ENCODE data around the gene ADAR. TPM values are rescaled to one million over a fixed set of nuclear protein-coding genes. Genes with fewer than 3 reads are reported as not detected.

Gene ADAR
- total and polyA plus RNA-seq, 2 of the 8 experiments (the other 6 are each of a cell fraction or from before 2014, with no cell fraction given), result 125 to 242 TPM

DNA sequence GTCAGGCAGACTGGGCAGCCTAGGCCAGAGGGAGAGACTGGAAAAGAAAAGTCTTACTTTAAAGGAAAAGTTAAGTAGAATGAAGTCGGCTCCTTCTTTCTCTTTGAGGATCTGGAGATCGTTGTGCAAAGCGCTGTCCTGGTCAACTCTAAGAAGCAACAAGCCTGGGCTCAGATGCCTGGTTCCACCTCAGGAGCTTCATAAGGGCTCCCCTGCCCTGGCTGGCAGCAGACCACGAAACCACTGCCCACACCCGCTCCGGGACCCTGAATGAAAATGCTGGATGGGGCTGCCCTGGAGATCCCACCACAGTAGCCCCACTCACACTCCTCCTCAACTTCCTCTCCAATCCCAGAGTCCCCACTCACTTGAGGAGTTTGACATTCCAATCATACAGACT is 56.0 kb downstream of the ADAR start:
- no peak for FAIRE-seq
- TF ChIP-seq RNF2 (IDR thresholded peaks at IDR 0.05; ENCODE audit: borderline replicate concordance, low read depth, low read length, missing control alignments, poor library complexity, severe bottlenecking) (no peak), TCF12 (IDR thresholded peaks at IDR 0.05; ENCODE audit: low read depth, low read length) (no peak), KDM4A (IDR thresholded peaks at IDR 0.05; ENCODE audit: low read depth, low read length, severe bottlenecking) (no peak), POLR2AphosphoS5 (IDR thresholded peaks at IDR 0.05; ENCODE audit: low read depth, low read length) (no peak), RFX5 (IDR thresholded peaks at IDR 0.05; ENCODE audit: borderline replicate concordance, low read depth, low read length) (no peak), SIX5 (IDR thresholded peaks at IDR 0.05; ENCODE audit: low read depth, low read length) (no peak), CBX8 (IDR thresholded peaks at IDR 0.05; ENCODE audit: borderline replicate concordance, low read depth, low read length) (no peak), RXRA (IDR thresholded peaks at IDR 0.05; ENCODE audit: insufficient read depth, low read depth, low read length) (no peak), HDAC2 (IDR thresholded peaks at IDR 0.05; ENCODE audit: borderline replicate concordance in 1 of 2, low read depth in 2 of 2, low read length in 2 of 2) (no peak), CREB1 (IDR thresholded peaks at IDR 0.05) (no peak), TAF7 (optimal IDR thresholded peaks at IDR 0.05; ENCODE audit: borderline replicate concordance, low read depth, low read length) (no peak), CHD2 (IDR thresholded peaks at IDR 0.05; ENCODE audit: low read length) (no peak), SP4 (IDR thresholded peaks at IDR 0.05; ENCODE audit: low read length) (no peak)
- TF ChIP-seq, protein P1, sequence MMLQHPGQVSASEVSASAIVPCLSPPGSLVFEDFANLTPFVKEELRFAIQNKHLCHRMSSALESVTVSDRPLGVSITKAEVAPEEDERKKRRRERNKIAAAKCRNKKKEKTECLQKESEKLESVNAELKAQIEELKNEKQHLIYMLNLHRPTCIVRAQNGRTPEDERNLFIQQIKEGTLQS (IDR thresholded peaks at IDR 0.05; ENCODE audit: insufficient read depth, low read depth, low read length), result no peak

More for the DNA sequence above, 56.0 kb downstream of the ADAR start:
- Histone ChIP-seq H3K14ac (ENCODE audit: insufficient read length) (no peak overlapping the region), H3K18ac (ENCODE audit: extremely low read depth, low read length) (no peak overlapping the region), H3K79me1 (ENCODE audit: low read depth, low read length) (peaks cover 3% of the 10 kb centered on the region; the same call in 1 of the 2 replicates), H4K8ac (ENCODE audit: extremely low read depth, insufficient read depth, low read length) (no peak overlapping the region), H3K79me2 (ENCODE audit: control insufficient read depth in 1 of 2, insufficient read depth in 2 of 2, low read length in 2 of 2) (peaks cover 2 to 20% of the 10 kb centered on the region in 2 experiments; a peak in 3 of 4 replicates), H3K27ac (ENCODE audit: low read depth, low read length) (no peak overlapping the region), H3K23me2 (ENCODE audit: low read depth, low read length) (no peaks in the 10 kb centered on the region), H3K4me1 (replicated peaks in 1 of 4; ENCODE audit: control insufficient read depth in 3 of 4, insufficient read depth in 4 of 4, low read length in 3 of 4) (peaks cover 1 to 10% (median 4%) of the 10 kb centered on the region in 4 experiments; a peak in 5 of 7 replicates), H3K27me3 (replicated peaks in 1 of 4; ENCODE audit: control insufficient read depth in 3 of 4, extremely low read depth in 1 of 4, insufficient read depth in 3 of 4, low read length in 3 of 4) (no peaks in the 10 kb centered on the region), H3K4me2 (ENCODE audit: insufficient read depth in 1 of 2, low read depth in 2 of 2, low read length in 2 of 2) (no peak overlapping the region), H2BK20ac (ENCODE audit: low read length) (no peak overlapping the region), H2AK5ac (ENCODE audit: low read depth, low read length) (no peak overlapping the region), H4K20me1 (replicated peaks in 1 of 2; ENCODE audit: control insufficient read depth in 1 of 2, insufficient read depth in 2 of 2, low read length in 2 of 2) (peaks cover 3 to 14% of the 10 kb centered on the region in 2 experiments), H3K4me3 (ENCODE audit: extremely low read depth in 1 of 4, insufficient read depth in 2 of 4, low read depth in 3 of 4, low read length in 4 of 4) (no peak overlapping the region), H3K36me3 (ENCODE audit: control insufficient read depth in 2 of 4, insufficient read depth in 4 of 4, low read length in 3 of 4) (peaks cover 34 to 72% (median 60%) of the 10 kb centered on the region in 4 experiments), H2BK12ac (ENCODE audit: low read depth, low read length) (no peak overlapping the region), H4K91ac (replicated peaks; ENCODE audit: insufficient read length, low read length) (no peak overlapping the region), H2BK120ac (replicated peaks; ENCODE audit: low read depth, low read length) (no peak overlapping the region), H2AFZ (ENCODE audit: low read length) (no peak overlapping the region), H3K4ac (replicated peaks; ENCODE audit: insufficient read length, low read depth, low read length) (no peak overlapping the region), H2BK15ac (ENCODE audit: low read length) (no peak overlapping the region), H3K56ac (replicated peaks; ENCODE audit: insufficient read length, low read depth, low read length) (no peak overlapping the region), H3K9me3 (ENCODE audit: insufficient read depth in 2 of 2, low read depth in 1 of 2, low read length in 1 of 2) (no peaks in the 10 kb centered on the region), H4K5ac (ENCODE audit: insufficient read length, low read depth, low read length) (no peak overlapping the region), H3K9ac (replicated peaks in 1 of 4; ENCODE audit: extremely low read depth in 1 of 4, low read depth in 3 of 4, low read length in 3 of 4) (no peak overlapping the region), H3K23ac (ENCODE audit: insufficient read length) (no peak overlapping the region), H2BK5ac (ENCODE audit: low read depth, low read length) (no peak overlapping the region)
- CTCF ChIA-PET (ENCODE audit: partially characterized antibody), result interaction anchor here (0.6 to 2.2 kb wide), 4 partner anchors 22 to 73 kb away, joined by 3 to 9 read pairs (median 3); no protein-coding TSS in a partner anchor
- POLR2A ChIA-PET (ENCODE audit: partially characterized antibody), result interaction anchor here (1.1 kb wide), 1 partner anchor 121 kb away, joined by 3 read pairs; no protein-coding TSS in a partner anchor
- no peak for DNase-seq (ENCODE audit: low read depth in 1 of 2, low spot score in 2 of 2)
- 100% methylated on average over 5 of the region's 6 CpGs; no CpG with 5 or more reads in 1 of the 2 experiments for WGBS, 2 experiments (ENCODE audit: extremely low coverage in 1 of 2, insufficient coverage in 1 of 2, insufficient read length in 1 of 2, insufficient replicate concordance in 2 of 2, low coverage in 1 of 2, low lambda C conversion rate in 2 of 2, missing lambda C conversion rate in 1 of 2)
